Mesendoderm (in vitro differentiated cells): ENCODE results near the gene KCNC3.

Experiments used
- DNase-seq: peaks from one replicate; pipeline ENCODE4 v3.0.0; 2013
- H2AK5ac ChIP-seq: 2 replicates; pipeline ENCODE4 v1.6.1; 2013; ENCODE audit warnings: low read length, inconsistent platforms
- H2BK120ac ChIP-seq: 2 replicates; pipeline ENCODE4 v1.6.1; 2013; ENCODE audit warnings: low read depth, mild to moderate bottlenecking, low read length, moderate library complexity, mixed read lengths
- H2BK15ac ChIP-seq: replicated peaks from 2 replicates; pipeline ENCODE4 v1.6.1; 2013; ENCODE audit warnings: low read depth, mild to moderate bottlenecking, moderate library complexity
- H2BK5ac ChIP-seq: 2 replicates; pipeline ENCODE4 v1.6.1; 2013; ENCODE audit warnings: low read length, inconsistent platforms
- H3K18ac ChIP-seq: 2 replicates; pipeline ENCODE4 v1.6.1; 2013; ENCODE audit warnings: mild to moderate bottlenecking, low read length, mixed read lengths
- H3K23ac ChIP-seq: one replicate; pipeline ENCODE4 v1.6.1; 2013; ENCODE audit warnings: low read length
- H3K27ac ChIP-seq: 2 replicates; pipeline ENCODE4 v1.5.1; 2013; ENCODE audit warnings: low read depth, mild to moderate bottlenecking, inconsistent platforms, low read length, moderate library complexity
- H3K27me3 ChIP-seq: 2 replicates; pipeline ENCODE4 v1.6.1; 2013; ENCODE audit warnings: low read length, control low read depth, mild to moderate bottlenecking, inconsistent platforms; ENCODE audit not compliant: insufficient read depth, poor library complexity
- H3K36me3 ChIP-seq: 2 replicates; pipeline ENCODE4 v1.6.1; 2013; ENCODE audit warnings: low read length, inconsistent platforms; ENCODE audit not compliant: control insufficient read depth, insufficient read depth
- H3K4ac ChIP-seq: one replicate; pipeline ENCODE4 v1.6.1; 2013; ENCODE audit warnings: low read depth, mild to moderate bottlenecking, low read length, moderate library complexity
- H3K4me1 ChIP-seq: 2 replicates; pipeline ENCODE4 v1.6.1; 2013; ENCODE audit warnings: low read depth, low read length, inconsistent platforms; ENCODE audit not compliant: control insufficient read depth
- H3K4me2 ChIP-seq: 2 replicates; pipeline ENCODE4 v1.6.1; 2013; ENCODE audit warnings: low read length
- H3K4me3 ChIP-seq: 2 replicates; pipeline ENCODE4 v1.5.1; 2013; ENCODE audit warnings: mild to moderate bottlenecking, low read length
- H3K56ac ChIP-seq: one replicate; pipeline ENCODE4 v1.6.1; 2013; ENCODE audit warnings: low read length
- H3K79me1 ChIP-seq: 2 replicates; pipeline ENCODE4 v1.6.1; 2013; ENCODE audit warnings: low read length, inconsistent platforms
- H3K79me2 ChIP-seq: 2 replicates; pipeline ENCODE4 v1.6.1; 2013; ENCODE audit warnings: mild to moderate bottlenecking, low read length; ENCODE audit not compliant: control insufficient read depth, insufficient read depth
- H3K9ac ChIP-seq: 2 replicates; pipeline ENCODE4 v1.6.1; 2013; ENCODE audit warnings: low read length, inconsistent platforms
- H4K5ac ChIP-seq: one replicate; pipeline ENCODE4 v1.6.1; 2013; ENCODE audit warnings: low read length
- H4K8ac ChIP-seq: one replicate; pipeline ENCODE4 v1.6.1; 2013; ENCODE audit warnings: low read depth, mild to moderate bottlenecking, control low read depth, low read length, moderate library complexity
- WGBS: extraction: QIAGEN DNeasy Blood & Tissue Kit; methylation state at CpG from one replicate; pipeline ENCODE4 v1.1.7; 2013; ENCODE audit warnings: low lambda C conversion rate, missing lambda C conversion rate; ENCODE audit not compliant: insufficient coverage; ENCODE audit errors: extremely low coverage; 5-methylcytosine and 5-hydroxymethylcytosine counted together

The KCNC3 gene

DNA sequence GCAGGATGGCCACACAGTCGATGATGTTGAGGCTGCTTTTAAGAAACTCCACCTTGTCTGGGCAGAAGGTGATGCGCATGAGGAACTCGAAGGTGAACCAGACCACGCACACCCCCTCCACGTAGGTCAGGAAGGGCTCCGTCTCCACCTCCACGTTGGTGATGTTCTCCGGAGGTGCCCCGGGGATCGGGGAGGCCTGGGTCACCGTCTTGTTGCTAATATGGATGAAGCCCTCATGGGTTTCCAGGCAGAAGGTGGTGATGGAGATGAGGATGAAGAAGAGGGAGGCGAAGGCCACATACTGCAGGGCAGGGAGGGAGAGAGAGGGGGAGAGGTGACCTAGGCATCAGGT is 5.4 kb downstream of the KCNC3 start:
- Histone ChIP-seq H3K79me1 (no peaks in the 10 kb centered on the region), H3K36me3 (no peaks in the 10 kb centered on the region), H3K4me3 (no peak overlapping the region), H2AK5ac (no peak overlapping the region), H3K4me1 (peaks cover 2% of the 10 kb centered on the region), H3K9ac (no peak overlapping the region), H3K4ac (no peak overlapping the region), H3K27me3 (peaks cover 15% of the 10 kb centered on the region), H3K56ac (no peak overlapping the region), H3K23ac (no peak overlapping the region), H3K4me2 (no peak overlapping the region), H2BK15ac (no peak overlapping the region), H2BK120ac (no peak overlapping the region), H3K18ac (no peak overlapping the region), H3K79me2 (no peaks in the 10 kb centered on the region), H4K8ac (no peak overlapping the region), H3K27ac (no peak overlapping the region), H2BK5ac (no peak overlapping the region), H4K5ac (no peak overlapping the region)
- WGBS = no CpG with 5 or more reads among the region's 12 CpGs
- no peak for DNase-seq

- no CpG with 5 or more reads among the region's 55 CpGs for WGBS
- Histone ChIP-seq H3K27ac (no peak overlapping the region), H3K4me1 (peaks cover 2% of the 10 kb centered on the region)
Measured at GRCh38 chr19:50322931-50323781, 6.0 kb downstream of the KCNC3 start.

DNA sequence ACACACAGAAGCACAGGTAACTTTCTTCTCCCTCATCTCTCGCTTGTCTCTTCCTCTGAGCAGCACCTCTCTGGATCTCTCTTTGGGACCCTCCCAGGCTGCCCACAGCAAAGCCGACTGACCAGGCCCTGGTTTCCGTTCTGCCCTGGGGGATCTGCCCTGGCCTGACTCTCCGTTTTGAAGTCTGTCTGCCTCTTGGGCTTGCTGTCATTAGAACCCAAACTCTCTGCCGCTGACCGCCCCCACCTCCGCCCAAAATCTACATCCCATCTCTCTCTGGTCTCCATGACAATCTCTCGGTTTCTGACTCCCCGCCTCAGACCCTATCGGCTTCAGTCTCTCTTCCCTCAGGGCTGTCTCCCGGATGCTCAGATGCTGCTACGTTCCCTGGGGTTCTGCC is 6.9 kb downstream of the KCNC3 start:
- Histone ChIP-seq H3K79me1 (no peaks in the 10 kb centered on the region), H3K79me2 (no peaks in the 10 kb centered on the region), H3K56ac (no peak overlapping the region), H2BK120ac (no peak overlapping the region), H3K4me3 (no peak overlapping the region), H2BK15ac (no peak overlapping the region), H3K27me3 (peaks cover 7% of the 10 kb centered on the region), H3K18ac (no peak overlapping the region), H3K9ac (no peak overlapping the region), H3K4me2 (no peak overlapping the region), H2BK5ac (no peak overlapping the region), H3K23ac (no peak overlapping the region), H3K4ac (no peak overlapping the region), H3K36me3 (no peaks in the 10 kb centered on the region), H3K27ac (no peak overlapping the region), H2AK5ac (no peak overlapping the region), H3K4me1 (peaks cover 2% of the 10 kb centered on the region), H4K5ac (no peak overlapping the region), H4K8ac (no peak overlapping the region)
- DNase-seq = no peak
- WGBS = no CpG with 5 or more reads among the region's 12 CpGs

More at GRCh38 chr19:50322931-50323781, 6.0 kb downstream of the KCNC3 start:
- Histone ChIP-seq H3K36me3 (no peaks in the 10 kb centered on the region), H2AK5ac (no peak overlapping the region), H3K79me1 (no peaks in the 10 kb centered on the region), H3K23ac (no peak overlapping the region), H3K4me3 (no peak overlapping the region), H3K79me2 (no peaks in the 10 kb centered on the region), H3K4me2 (no peak overlapping the region), H3K56ac (no peak overlapping the region), H3K27me3 (peaks cover 13% of the 10 kb centered on the region), H3K18ac (no peak overlapping the region), H2BK120ac (no peak overlapping the region), H4K5ac (no peak overlapping the region), H2BK5ac (no peak overlapping the region), H4K8ac (no peak overlapping the region), H2BK15ac (no peak overlapping the region), H3K4ac (no peak overlapping the region), H3K9ac (no peak overlapping the region)
- DNase-seq = no peak

DNA sequence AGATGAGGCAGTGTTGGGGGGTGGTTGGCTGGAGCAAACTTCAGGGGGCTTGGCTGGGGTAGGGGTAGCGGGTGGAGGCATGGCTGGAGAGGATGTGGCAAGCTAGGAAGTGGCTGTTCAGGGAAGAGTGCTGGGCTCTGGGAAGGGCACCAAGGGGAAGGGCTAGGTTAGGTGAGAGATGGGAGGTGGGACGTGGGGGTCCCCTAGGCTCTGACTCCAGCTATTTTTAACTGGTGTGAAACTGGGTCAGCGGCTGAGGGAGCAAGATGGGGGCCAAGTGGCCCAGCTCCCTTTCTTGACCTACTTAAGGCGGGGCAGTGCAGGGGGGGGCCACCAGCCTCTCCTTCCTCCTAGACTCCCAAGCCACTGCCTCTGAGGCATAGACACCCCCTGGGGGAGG is 7.3 kb downstream of the KCNC3 start:
- no peak overlapping the region for H2BK5ac ChIP-seq
- no peak for DNase-seq
- no peaks in the 10 kb centered on the region for H3K79me1 ChIP-seq
- no peak overlapping the region for H3K9ac ChIP-seq
- no peak overlapping the region for H3K4me2 ChIP-seq
- no peak overlapping the region for H3K27ac ChIP-seq
- H4K5ac ChIP-seq = no peak overlapping the region
- H3K36me3 ChIP-seq = no peaks in the 10 kb centered on the region
- no peak overlapping the region for H3K18ac ChIP-seq
- peaks cover 3% of the 10 kb centered on the region for H3K27me3 ChIP-seq
- H3K4me3 ChIP-seq = no peak overlapping the region
- no CpG with 5 or more reads among the region's 4 CpGs for WGBS
- H3K79me2 ChIP-seq = no peaks in the 10 kb centered on the region
- peaks cover 2% of the 10 kb centered on the region for H3K4me1 ChIP-seq
- no peak overlapping the region for H3K23ac ChIP-seq
- H2BK15ac ChIP-seq = no peak overlapping the region
- H2AK5ac ChIP-seq = no peak overlapping the region
- H3K56ac ChIP-seq = no peak overlapping the region
- no peak overlapping the region for H3K4ac ChIP-seq
- no peak overlapping the region for H4K8ac ChIP-seq
- H2BK120ac ChIP-seq = no peak overlapping the region

DNA sequence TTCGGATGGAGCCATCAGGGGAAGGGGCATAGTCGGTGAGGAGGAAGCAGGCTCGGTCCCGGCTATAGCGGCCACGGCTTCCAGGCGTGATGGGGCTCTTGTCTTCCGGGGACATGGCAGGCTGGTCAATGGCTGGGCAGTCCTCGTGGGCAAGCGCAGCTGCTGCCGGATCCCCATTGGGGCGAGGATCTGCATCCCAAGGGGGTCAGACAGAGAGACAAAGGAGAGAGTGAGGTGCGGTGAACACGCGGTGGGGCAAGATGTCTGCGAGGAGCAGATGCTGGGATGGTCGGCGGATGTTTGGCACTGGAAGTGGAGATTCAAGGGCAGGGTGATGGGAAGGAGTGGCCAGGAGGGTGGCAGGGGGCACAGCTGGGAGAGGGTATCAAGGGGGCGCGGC is 8.6 kb downstream of the KCNC3 start:
- H3K79me1 ChIP-seq = no peaks in the 10 kb centered on the region
- H3K4ac ChIP-seq = no peak overlapping the region
- H4K8ac ChIP-seq = no peak overlapping the region
- H3K27ac ChIP-seq = no peak overlapping the region
- no CpG with 5 or more reads among the region's 20 CpGs for WGBS
- H3K27me3 ChIP-seq = no peaks in the 10 kb centered on the region
- H3K4me3 ChIP-seq = no peak overlapping the region
- H2BK120ac ChIP-seq = no peak overlapping the region
- no peak overlapping the region for H2AK5ac ChIP-seq
- H3K36me3 ChIP-seq = no peaks in the 10 kb centered on the region
- H3K4me2 ChIP-seq = no peak overlapping the region
- H3K4me1 ChIP-seq = peaks cover 2% of the 10 kb centered on the region
- H2BK15ac ChIP-seq = no peak overlapping the region
- no peak overlapping the region for H4K5ac ChIP-seq
- H3K23ac ChIP-seq = no peak overlapping the region
- no peaks in the 10 kb centered on the region for H3K79me2 ChIP-seq
- no peak overlapping the region for H2BK5ac ChIP-seq
- H3K56ac ChIP-seq = no peak overlapping the region
- H3K18ac ChIP-seq = no peak overlapping the region
- H3K9ac ChIP-seq = no peak overlapping the region
- no peak for DNase-seq

DNA sequence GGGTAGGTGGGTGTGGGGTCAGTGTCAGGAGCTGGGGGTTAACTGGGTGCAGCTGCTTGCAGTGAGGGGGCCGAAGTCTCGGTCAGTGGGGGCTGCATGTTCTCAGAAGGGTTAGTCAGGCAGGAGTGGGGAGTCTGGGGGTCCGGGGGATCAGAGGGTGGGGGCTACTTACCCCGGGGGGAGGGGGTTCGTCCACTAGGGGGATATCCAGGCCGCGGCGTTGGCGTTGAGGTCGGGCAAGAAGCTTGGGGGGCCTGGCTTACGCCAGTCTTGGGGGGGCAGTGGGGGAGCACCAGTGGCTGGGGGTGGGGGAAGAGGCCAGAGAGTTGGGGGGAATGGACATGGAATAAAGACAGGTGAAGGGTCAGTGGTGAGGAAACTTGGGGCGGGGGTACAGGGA is 9.1 kb downstream of the KCNC3 start:
- H4K8ac ChIP-seq = no peak overlapping the region
- no peak overlapping the region for H3K4me3 ChIP-seq
- H3K4me2 ChIP-seq = no peak overlapping the region
- no peak for DNase-seq
- no peak overlapping the region for H4K5ac ChIP-seq
- H3K27me3 ChIP-seq = no peaks in the 10 kb centered on the region
- H2AK5ac ChIP-seq = no peak overlapping the region
- H3K23ac ChIP-seq = no peak overlapping the region
- H2BK5ac ChIP-seq = no peak overlapping the region
- H2BK120ac ChIP-seq = no peak overlapping the region
- H3K79me1 ChIP-seq = no peaks in the 10 kb centered on the region
- no peak overlapping the region for H3K27ac ChIP-seq
- H3K79me2 ChIP-seq = no peaks in the 10 kb centered on the region
- H3K9ac ChIP-seq = no peak overlapping the region
- H3K36me3 ChIP-seq = no peaks in the 10 kb centered on the region
- no peak overlapping the region for H3K4ac ChIP-seq
- no peak overlapping the region for H2BK15ac ChIP-seq
- H3K18ac ChIP-seq = no peak overlapping the region
- no peaks in the 10 kb centered on the region for H3K4me1 ChIP-seq
- no peak overlapping the region for H3K56ac ChIP-seq
- WGBS = no CpG with 5 or more reads among the region's 12 CpGs
